SW480 (cell line): ENCODE data around the gene NEDD4.
"Not testable (repeated sequence)": the region's sequence is repeated elsewhere in the genome, so short reads cannot be mapped to it uniquely, and the experiment has no call there.

ENCODE experiments used
- DNase-seq: peaks from one replicate; pipeline ENCODE4 v3.0.0-alpha.2; 2016; ENCODE audit warnings: low spot score

NEDD4 gene

DNA sequence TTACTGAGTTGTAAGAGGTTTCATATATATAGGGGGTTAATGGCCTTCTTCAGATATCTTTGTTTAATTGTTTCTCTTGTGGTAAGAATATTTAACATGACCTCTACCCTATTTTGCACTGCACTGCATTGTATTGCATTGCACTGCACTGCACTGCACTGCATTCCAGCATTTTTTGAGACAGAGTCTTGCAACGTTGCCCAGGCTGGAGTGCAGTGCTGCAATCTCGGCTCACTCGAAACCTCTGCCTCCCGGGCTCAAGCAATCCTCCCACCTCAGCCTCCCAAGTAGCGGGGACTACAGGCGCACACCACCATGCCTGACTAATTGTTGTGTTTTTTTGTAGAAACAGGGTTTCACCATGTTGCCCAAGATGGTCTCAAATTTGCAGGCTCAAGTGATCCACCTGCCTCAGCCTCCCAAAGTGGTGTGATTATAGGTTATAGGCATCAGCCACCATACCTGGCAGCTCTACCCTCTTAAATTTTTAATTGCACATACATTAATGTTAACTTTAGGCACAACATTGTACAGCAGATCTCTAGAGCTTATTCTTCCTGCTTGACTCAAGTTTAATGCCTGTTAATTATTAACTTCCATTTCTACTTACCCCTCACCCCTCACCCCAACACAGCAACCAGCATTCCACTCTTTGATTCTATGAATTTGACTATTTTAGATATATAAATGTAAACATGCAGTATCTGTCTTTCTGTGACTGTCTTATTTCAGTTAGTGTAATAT, 38.4 kb downstream of the NEDD4 start:
- DNase-seq: no peak

DNA sequence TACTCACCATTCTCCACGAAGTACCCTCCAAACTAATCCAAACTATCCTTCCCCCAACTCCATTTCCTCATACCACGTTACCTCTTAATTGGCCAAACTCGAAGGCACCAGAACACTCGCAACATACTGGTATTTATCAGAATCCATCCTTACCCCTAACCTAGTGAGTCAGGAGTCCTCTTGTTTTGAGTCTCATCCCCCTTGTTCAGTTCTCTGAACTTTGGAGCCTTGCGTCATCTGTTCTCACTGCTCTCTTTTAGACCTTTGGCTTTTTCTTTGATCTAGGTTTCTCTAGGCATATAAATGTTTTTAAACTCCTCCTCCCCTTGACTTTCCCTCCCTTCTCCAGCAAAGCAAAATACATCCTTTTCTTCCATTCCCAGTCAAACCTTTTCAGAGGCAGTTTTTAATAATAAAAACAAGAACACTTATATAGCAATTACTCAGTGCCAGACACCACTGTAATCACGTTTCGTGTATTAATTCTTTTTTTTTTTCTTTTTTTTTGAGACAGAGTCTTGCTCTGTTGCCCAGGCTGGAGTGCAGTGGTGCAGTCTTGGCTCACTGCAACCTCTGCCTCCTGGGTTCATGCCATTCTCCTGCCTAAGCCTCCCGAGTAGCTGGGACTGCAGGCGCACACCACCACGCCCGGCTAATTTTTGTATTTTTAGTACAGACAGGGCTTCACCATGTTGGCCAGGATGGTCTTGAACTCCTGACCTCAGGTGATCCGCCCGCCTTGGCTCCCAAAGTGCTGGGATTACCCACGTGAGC, 40.7 kb downstream of the NEDD4 start:
- peak; percentile 72 for DNase-seq

DNA sequence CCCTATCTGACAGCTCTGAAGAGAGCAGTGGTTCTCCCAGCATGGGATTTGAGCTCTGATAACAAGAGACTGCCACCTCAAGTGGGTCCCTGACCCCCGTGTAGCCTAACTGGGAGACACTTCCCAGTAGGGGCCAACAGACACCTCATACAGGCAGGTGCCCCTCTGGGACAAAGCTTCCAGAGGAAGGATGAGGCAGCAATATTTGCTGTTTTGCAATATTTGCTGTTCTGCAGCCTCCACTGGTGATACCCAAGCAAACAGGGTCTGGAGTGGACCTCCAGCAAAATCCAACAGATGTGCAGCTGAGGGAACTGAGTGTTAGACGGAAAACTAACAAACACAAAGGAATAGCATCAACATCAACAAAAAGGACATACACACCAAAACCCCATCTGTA, 48.8 kb downstream of the NEDD4 start:
- not testable (repeated sequence) for DNase-seq

DNA sequence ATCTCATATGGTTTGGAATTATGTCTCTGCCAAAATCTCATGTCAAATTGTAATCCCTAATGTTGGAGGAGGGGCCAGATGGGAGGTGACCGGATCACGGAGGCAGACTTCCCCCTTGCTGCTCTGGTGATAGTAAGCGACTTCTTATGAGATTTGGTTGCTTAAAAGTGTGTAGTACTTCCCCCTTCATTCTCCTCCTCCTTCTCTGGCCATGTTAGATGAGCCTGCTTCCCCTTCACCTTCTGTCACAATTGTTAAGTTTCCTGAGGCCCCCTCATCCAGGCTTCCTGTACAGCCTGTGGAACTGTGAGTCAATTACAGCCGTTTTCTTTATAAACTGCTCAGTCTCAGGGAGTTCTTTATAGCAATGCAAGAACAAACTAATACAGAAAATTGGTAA, 51.1 kb downstream of the NEDD4 start:
- no peak for DNase-seq

DNA sequence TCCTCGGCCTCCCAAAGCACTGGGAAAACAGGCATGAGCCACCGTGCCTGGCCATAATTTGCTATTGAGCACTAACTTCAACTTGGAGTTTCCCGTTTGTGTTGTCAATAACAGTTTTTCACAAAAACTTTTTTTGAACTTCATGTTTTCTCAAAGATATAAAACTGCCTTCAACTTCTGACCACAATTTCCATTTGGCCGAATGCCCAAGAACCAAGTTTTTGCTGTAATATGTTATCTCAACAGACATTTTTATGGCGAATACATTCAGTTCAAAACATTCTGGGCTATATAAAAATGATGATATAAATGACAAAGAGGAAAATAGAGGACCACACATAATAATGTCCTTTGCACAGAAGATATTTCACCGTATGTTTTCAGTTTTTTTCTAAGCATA, 56.4 kb downstream of the NEDD4 start:
- DNase-seq: no peak

DNA sequence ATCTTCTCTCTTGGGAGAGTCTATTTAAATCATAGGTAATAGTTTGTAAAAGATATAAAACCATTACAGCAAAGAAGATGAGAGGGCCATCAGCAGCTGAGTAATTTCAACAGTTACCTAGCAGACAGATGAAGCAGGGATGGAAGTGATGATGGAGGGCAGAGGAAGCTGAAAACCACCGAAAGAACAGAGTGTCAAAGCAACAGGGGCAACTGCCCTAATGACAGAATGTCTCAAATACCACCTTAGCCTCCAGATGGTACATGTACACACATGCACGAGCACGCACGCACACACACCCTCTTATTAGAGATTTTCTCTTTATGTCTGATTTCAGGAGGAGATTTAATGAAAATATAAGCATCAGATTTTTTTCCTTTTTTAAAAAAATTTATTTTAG, 64.5 kb downstream of the NEDD4 start:
- no peak for DNase-seq

DNA sequence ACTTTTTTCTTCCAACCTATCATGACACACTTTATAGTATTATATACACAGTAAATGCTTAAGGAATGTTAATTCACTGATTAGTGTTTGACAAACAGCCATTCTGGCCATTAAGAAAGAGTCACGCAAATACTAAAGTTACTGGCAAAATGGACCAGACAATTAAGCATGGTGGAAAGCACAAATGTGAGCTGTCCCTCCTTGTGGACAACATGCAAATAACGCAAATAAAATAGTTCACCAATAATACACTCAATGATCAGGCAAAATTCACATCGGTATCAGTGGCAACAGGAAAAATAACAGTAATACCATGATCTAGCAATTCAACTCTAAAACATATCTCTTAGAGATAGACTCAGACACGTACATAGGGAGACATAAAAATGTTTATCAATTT, 71.7 kb downstream of the NEDD4 start:
- DNase-seq: no peak

DNA sequence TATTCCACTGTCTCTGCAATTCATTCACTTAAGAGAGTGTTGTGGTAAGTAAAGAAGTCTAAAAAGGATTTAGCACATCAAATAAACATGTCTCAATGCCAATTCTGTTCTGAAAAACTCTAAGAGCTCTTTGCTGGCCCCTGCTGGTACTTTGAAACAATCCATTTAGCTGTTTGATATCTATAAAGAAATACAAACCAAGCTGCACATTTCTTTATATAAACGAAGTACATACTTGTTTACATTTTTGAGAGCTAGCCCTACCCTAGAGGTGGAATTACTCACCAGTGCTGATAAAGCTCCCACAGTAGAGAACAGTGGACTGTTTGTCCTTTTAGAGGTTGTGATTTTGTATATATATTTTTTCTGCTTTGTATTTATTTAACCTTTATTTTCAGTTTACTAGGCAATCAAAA, 75.5 kb downstream of the NEDD4 start:
- peak; percentile 72 for DNase-seq

DNA sequence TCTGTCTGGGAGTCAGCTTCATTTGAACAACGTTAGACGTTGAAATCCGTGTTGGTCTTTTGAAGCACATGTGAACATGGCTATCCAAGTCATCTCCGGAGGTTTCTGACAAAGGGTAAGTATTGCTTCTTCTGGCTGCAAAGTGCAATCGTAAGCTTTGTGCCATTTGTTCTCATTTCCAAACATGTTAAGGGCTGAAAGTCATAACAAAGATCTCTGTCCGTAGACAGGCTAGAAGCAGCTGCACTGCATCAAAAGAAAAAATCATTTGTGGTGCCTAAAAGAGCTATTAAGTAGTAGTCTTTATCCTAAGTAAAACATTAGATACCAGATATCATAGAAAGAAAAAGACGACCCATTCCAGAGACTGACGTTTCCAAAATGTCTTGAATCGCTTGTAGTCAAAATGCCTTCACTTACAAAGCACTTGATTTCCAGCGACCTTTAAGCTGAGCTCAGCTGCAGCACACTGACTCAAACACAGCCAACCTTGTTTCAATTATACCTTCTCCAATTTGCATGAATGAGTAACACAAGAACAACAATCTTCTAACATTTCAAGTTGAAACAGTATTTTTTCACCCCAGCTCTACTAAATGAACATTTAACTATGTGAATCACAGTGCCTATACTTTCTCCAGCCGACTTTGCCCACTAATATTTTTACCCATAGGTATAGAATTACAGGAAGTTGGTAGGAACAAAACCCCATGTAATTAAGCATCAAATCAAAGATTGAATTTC, 76.6 kb downstream of the NEDD4 start:
- no peak for DNase-seq

DNA sequence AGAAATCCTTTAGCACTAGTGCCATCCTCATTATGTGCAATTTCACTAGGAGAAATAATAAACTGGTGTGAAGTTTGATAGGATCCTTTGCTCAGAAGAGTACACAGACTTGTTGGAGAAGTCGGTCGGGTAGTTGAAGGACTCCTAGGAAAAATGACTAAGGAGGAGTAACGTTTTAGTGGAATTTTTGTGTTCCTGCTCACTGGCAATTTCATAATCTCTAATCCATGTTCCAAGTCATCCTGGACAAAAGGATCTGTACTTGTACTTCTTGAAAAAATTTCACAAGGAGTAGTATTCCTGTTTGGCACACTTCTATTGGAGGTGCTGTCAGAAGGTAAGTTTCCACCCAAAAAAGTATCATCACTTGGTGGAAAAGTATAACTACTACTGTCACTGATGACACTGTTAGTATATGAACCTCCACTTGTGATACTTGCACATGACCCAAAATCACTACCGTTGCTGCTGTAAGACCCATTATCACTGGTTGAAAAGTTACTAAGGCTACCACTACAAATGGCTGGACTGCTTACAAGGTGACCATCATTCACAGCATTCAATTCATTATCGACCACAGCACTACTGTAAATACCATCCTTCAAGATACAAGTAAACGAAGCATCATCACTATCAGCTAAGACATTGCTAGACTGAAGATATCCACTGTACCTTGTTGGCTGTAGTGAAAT, 77.4 kb downstream of the NEDD4 start:
- DNase-seq: no peak

DNA sequence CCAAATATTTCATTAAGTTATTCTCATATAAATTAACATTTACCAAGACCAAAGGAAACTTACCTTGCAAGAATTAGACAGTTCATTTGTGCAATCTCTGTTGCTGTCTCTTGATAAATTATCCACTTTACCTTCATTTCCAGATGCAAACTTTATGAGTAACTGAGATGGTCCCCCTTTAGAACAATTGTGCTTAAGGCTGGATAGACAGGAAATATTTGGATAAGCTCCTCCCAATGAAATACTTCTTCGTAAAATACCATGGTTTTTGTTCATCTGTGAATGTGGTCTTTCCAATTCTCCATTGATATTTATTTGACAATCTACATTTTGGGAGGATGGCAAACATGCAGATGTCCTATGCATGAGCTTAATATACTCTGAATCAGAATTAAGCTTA, 78.2 kb downstream of the NEDD4 start:
- no peak for DNase-seq

DNA sequence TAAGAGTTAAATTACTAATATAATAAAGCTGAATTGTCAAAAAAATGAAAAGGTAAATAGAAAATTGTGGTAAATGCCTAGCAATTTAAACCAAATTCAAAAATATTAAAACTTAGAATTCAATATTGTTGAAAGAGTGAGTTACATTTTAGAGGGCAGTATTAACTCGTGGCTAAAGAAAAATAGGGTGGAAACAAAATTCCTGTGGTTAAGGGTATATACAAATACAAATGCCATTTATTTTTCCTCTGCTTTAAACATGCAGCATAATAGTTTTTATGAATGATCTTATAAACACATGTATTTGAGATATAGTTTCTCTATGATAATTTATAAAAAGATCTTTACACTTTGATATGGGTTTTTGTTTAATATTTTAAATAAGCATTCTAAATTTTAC, 79.0 kb downstream of the NEDD4 start:
- no peak for DNase-seq

DNA sequence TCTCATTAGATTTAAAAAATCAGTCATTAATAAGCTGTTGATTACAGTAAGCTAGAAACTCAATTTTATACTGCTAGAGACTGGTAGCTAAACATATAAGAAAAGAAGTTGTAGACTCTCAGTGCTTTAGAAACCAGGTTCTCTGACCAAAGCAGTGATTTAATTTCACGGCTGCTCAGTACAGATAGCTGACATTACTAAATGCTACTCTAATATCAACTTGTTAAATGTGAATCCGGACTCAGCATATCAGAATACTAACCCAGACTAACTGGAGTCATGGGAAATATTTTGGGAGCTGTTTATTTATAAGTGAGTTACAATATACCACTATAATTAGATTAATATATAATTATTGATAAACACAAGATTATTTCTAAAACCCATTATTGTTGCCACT, 80.4 kb downstream of the NEDD4 start:
- no peak for DNase-seq

DNA sequence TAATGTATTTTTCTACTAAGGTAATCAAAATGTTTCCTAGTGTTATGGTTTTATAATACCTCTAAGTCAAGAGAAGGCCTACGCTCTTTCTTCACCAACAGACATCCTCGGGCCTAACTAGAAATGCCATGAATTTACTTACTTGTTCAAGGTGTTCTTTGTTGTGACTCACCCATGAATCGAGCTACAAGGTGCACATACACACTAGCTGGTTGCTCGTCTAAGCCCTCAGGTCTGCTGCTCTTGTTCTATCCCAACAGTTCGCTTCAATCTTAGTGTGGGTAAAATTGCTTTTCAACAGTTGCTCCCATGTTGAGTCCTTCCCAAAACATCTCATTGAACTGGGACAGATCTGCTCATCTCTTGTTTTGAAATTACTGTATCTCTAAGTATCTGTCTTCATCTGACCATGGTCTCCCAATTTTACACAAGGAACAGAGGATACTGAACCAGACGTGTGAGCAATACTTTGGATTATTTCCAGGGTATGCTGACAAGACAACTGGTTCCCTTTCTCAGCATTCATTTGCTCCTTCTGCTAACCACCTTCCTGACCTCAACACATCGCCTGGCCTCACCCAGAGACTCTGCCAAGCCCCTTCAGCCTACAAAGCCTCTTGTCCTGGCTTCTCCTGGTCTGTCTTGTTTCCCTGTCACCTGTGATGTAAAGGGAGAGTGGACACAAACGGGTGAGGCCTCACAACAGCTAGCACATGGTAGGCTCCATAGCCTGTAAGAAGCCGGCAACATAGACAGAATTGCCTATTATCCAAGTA, 84.2 kb downstream of the NEDD4 start:
- no peak for DNase-seq

DNA sequence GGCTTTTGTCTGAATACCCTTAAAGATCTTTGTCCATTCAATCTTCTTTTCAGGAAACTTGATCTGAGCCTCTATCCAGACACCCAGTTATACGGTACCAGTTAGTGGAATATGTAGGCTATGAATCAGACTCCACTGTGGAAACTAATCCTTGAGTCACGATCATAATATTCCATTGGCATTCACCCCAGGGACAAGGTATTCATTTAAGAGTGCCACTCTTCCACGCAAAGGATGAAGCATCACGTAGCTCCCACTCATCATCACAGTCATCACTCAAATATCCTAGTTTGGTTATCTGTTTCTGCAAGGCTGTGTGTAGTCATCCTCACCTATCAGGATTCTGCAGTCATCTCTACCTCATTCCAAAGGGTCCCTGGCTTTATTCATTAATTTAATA, 85.6 kb downstream of the NEDD4 start:
- peak; percentile 37 for DNase-seq

DNA sequence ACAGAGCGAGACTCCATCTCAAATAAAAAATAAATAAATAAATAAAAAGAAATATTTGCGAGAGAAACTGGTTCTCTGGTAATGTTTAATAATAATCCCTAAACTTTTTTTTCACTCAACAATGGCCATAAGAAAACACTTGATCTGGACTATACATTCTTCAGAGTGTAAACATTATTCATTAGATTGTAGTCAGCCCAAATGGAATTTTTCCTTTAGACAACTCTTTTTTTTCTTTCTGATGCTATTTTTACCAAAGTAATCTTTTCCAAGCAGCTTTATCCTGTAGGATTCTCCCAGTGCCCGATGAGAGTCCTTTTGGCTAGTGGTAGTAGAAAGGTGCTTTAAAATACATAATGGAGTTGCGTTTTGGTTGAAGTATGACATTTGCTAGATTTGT, 90.4 kb downstream of the NEDD4 start:
- DNase-seq: no peak

DNA sequence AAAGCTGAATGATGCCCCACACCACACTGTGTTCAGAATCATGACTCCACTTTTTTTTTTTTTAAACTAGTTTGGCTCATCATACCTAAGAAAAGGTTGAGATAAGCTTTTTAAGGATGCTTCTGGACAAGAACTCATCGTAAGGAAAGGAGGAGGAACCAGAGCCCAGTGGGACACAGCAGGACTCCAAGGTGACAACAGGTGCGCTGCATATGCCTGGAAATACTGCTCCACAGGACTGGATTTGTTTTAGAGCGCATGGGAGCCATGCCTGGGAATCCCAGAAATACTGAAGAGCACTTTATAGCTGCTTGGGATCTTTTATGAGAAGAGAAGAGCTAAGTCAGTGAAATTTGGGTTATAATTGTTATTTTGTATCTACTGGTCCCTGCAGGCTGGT, 93.4 kb downstream of the NEDD4 start:
- no peak for DNase-seq

DNA sequence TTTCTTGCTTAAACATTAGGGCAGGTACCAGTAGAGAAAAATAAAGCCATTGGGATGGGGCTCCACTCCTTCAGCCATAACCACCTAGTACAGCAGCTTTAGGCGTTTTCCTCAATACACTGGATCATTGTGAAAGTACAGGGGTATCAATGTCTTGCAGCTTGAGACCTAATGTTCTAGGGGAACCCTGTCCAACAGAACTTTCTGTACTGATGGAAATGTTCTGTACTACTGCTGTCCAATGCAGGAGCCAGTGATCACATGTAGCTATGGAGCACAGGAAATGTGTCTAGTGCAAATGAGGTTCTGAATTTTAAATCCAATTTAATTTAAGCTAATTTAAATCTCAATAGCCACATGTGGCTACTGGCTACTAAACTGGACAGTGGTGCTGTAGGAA, 93.9 kb downstream of the NEDD4 start:
- no peak for DNase-seq

DNA sequence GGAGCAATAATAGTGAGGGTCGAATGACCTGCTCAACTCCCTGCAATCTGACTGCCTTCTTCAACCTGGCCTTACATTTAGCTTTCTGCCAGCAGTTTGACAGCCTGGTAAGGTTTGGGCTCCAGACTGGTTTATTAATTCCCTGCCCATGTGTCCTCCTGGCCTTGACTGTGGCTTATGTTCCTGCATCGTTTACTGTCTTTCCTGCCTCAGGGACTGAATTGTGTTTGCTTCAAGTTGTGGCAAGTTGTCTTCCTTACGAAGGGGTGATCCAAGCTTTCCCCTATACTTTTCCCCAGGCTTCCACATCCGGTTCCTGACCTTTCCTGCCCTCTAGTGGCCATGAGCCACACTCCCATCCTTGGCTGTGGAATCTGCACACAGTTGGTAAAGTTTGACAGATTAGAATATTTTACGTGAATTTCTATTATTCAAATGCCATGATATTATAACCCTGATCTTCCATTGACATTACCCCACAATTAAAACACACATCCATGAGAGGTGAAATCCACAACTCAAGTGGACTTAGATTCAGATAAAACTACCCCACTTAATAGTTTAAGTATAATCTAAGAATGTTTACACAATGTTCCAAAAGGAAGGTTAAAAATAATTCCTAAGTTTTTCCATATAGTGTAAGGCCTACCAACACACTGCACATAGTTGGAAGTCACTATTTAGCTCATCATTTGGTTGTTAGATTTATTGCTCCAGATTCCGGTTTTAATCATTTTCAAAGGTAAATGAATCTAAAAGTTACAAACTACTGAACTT, 95.7 kb downstream of the NEDD4 start:
- DNase-seq: peak; percentile 14

DNA sequence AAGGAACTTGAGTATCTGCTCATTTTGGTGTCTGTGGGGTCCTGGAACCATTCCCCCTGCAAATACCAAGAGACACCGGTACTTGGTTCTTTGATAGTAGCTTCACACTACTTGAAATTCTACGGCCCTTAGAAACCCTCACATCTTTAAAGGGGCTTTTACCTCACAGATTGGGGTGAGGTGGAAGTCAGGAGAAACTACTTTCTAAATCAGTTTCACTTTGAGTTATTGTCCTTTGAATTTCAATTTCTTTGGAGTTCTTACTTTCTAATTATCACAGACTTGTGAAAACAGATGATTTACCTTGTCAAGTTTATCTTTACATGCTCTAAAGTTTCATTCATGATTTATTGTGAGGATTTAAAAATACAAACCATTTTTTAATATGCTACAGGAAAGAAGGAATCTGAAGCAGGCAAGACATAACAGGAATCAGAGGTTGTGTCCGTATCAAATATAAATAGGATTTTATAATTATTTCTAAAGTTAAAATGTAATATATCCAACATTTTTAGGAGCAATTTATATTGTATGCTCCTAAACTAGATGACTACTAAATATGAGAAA, 98.9 kb downstream of the NEDD4 start:
- no peak for DNase-seq

DNA sequence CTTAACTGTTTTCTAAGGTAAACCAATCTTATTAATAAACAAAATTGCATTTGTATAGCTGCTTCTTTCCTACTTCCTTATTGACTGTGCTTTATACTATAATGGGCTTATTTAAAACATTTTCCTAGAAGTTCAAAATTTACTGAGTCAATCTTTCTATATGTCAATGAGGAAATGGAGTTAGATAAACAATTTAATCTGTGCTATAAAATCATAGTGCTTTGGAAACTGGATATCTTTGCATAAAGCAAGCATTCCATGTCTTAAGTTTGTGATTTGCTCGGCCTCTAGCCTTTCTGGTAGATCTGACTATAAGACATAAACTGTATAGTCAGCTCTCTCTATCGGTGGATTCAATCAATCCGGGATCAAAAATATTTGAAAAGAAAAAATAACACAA, 99.6 kb downstream of the NEDD4 start:
- no peak for DNase-seq
